ENCODE results near the gene HOTAIR.

Gene HOTAIR

DNA sequence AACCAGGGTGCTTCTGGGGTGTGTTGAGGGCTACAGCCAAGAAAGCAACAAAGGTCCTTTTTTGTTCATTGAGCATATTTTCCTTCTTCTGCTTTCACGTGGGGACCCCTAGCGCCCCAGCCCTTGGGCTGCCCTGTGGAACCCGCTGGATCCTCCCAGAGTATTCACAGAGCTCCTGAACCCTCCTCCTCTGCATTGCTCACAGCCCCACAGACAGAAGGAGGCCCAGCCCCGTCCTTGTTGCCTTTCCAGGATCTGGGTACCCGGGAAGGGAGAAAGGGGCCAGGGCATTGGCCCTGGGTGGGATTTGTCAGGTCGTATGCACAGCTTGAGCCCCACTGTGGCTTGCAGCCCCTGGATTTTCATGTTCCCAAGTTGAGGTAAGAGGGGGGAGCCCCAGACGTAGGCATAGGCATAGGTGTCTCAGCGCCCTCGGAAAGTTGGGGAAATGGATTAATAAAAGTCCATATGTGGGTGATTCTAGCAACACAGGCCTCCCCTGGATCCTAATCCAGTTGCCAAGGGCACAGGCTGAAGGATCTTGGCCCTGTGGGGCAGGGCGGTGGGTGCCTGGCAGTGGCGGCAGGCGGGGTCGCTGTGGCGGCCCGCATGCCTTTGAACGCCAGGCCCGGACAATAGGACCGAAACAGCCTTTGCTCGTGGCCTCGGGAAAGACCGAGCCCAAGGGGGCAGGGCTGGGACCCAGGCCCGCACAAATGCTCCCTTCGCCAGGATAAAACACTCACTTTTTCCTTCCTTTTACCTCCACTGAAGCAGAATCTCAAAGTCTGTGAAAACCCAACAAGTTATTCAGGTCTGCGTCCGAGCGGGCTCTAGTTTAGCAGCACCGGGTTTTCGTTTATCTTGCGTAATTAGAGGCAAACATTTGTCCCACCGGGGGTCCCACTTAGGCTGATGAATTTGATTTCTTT, 7.1 kb upstream of the HOTAIR start:
- Histone ChIP-seq H3K4me3 (replicated peaks; ENCODE audit: low read depth, low read length) (no peak overlapping the region), H3K36me3 (ENCODE audit: control insufficient read depth, insufficient read depth, low read length) (no peaks in the 10 kb centered on the region), H3K27me3 (replicated peaks; ENCODE audit: control insufficient read depth, insufficient read depth, low read length) (peaks cover 2% of the 10 kb centered on the region)
- TF ChIP-seq, protein P1, sequence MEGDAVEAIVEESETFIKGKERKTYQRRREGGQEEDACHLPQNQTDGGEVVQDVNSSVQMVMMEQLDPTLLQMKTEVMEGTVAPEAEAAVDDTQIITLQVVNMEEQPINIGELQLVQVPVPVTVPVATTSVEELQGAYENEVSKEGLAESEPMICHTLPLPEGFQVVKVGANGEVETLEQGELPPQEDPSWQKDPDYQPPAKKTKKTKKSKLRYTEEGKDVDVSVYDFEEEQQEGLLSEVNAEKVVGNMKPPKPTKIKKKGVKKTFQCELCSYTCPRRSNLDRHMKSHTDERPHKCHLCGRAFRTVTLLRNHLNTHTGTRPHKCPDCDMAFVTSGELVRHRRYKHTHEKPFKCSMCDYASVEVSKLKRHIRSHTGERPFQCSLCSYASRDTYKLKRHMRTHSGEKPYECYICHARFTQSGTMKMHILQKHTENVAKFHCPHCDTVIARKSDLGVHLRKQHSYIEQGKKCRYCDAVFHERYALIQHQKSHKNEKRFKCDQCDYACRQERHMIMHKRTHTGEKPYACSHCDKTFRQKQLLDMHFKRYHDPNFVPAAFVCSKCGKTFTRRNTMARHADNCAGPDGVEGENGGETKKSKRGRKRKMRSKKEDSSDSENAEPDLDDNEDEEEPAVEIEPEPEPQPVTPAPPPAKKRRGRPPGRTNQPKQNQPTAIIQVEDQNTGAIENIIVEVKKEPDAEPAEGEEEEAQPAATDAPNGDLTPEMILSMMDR (IDR thresholded peaks at IDR 0.05; ENCODE audit: insufficient read depth, low read length, poor library complexity, severe bottlenecking), result peak; percentile 21
- DNase-seq (ENCODE audit: extremely low read depth, insufficient read length), result no peak

DNA sequence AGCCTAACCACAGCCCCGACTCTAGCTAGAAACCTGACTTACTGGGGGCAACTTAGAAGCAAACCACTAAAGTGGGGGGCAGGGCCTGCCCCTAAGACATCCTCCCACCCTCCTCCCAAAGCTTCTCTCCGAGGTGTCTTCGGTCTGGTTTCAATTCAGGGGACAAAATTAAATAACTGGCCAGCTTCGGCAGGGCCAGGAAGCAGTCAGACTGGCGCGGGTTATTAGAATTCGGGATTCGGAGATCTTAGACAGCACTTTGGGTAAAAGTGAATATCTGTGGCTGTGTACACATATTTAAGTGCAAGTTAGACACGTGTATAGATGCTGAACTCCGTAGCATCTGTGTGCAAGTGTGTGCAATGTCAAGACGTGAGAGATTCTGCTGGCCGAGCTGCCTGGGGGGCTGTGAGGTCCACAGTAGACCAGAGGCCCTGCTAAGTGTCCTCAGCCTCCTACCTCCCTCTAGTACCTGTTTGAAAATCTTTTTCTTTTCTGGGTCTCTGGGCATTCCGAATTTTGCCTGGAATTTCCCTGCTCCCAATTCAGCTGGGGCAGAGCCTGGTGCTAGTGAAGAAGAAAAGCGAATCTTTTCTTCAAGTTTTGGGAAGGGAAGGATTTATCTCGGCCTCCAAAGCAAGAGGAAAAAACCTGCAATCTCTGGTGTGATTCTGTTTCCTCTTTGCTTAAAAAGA, 6.2 kb upstream of the HOTAIR start:
- H3K36me3 ChIP-seq (ENCODE audit: control insufficient read depth, insufficient read depth, low read length), result no peaks in the 10 kb centered on the region
- TF ChIP-seq, protein P1 (IDR thresholded peaks at IDR 0.05; ENCODE audit: insufficient read depth, low read length, poor library complexity, severe bottlenecking), result no peak
- no peak for DNase-seq (ENCODE audit: extremely low read depth, insufficient read length)
- H3K27me3 ChIP-seq (replicated peaks; ENCODE audit: control insufficient read depth, insufficient read depth, low read length), result peaks cover 2% of the 10 kb centered on the region
- no peak overlapping the region for H3K4me3 ChIP-seq (replicated peaks; ENCODE audit: low read depth, low read length)

DNA sequence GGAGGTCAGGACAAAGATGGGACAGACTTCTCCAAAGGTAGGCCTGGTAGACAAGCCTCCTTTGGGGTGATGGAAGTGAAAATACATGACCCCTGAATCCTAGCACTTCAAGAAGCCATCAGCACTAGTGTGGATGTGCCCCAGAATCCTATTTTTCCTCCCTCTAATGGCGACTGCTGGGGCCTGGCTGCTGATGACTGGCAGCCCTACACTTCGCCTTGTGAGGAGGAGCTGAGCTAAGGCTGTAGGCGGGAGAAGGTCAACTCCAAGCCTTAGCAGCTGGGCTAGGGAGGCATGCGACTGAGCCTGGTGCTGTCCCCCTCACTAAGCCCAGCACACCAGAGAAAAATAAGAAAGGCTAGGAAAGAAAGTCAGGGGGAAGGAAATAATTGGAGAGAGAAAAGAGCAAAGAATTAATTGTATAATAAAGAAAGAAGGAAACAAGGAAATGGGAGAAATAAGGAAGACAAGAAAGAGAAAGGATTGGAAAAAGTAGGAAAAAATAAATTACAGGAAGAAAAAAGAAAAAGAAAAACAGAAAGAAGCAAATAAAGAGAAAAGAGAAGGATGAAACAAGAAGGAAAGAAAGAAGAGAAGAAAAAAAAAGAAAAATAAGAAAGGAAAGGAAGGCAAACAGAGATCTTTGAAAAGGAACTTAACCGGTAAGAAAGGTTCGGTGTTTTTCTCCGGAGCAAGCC, 5.5 kb upstream of the HOTAIR start:
- Histone ChIP-seq H3K4me3 (replicated peaks; ENCODE audit: low read depth, low read length) (no peak overlapping the region), H3K36me3 (ENCODE audit: control insufficient read depth, insufficient read depth, low read length) (no peaks in the 10 kb centered on the region), H3K27me3 (replicated peaks; ENCODE audit: control insufficient read depth, insufficient read depth, low read length) (peaks cover under 1% of the 10 kb centered on the region)
- TF ChIP-seq, protein P1 (IDR thresholded peaks at IDR 0.05; ENCODE audit: insufficient read depth, low read length, poor library complexity, severe bottlenecking), result no peak
- DNase-seq (ENCODE audit: extremely low read depth, insufficient read length), result no peak

DNA sequence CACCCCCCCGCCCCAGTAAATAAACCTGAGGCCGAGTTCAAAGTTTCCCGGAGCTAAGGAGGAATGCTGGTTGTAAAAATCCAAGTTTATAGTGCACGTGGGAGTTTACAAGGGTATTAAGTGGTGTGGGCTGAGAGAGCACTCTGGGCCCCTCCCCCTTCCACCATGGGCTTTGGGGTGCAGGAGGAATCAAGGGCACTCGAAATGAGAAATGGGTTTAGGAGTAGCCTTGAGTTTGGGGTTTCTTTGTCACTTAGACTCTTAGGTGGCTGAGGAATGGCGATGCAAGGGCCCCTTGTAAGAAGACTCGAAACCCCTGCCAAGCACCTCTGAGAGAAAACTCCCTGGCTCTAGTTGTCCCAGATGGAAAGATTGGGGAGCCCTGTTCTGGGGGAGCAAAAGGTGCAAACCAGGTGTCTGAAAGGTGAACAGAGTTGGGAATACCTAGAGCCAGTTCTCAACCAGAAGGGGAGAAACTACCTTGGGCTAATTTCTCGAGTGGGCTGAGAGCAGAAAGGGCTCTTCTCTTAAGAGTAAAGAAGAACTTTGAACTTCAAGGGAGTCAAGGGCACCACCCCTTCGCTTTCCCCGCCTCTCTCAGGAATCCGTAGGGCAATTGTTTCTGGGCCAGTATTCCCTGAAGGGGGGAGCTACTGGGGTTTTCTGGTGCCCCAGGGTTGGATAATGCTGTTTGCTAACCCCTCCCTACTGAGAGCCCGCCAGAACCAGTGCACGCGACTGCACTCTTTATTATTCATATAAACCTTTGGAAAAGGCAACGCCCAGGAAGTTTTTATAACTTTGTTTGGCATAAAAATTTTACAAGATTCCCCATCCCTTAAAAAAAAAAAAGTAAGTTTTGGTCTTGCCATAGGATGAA, 4.0 kb upstream of the HOTAIR start:
- Histone ChIP-seq H3K4me3 (replicated peaks; ENCODE audit: low read depth, low read length) (no peak overlapping the region), H3K27me3 (replicated peaks; ENCODE audit: control insufficient read depth, insufficient read depth, low read length) (no peaks in the 10 kb centered on the region; the same call in none of the 2 replicates), H3K36me3 (ENCODE audit: control insufficient read depth, insufficient read depth, low read length) (no peaks in the 10 kb centered on the region)
- no peak for DNase-seq (ENCODE audit: extremely low read depth, insufficient read length)
- TF ChIP-seq, protein P1 (IDR thresholded peaks at IDR 0.05; ENCODE audit: insufficient read depth, low read length, poor library complexity, severe bottlenecking), result no peak
